ENCODE data around the gene FRMD6. TPM values are rescaled to one million over a fixed set of nuclear protein-coding genes. Genes with fewer than 3 reads are reported as not detected.

The FRMD6 gene
- polyA plus RNA-seq, 1 experiment: 221 TPM

- H3K27ac ChIP-seq (ENCODE audit: low read depth, low read length): no peak overlapping the region
- CTCF ChIA-PET: no interaction called here
- DNase-seq (ENCODE audit: low read depth, low spot score): no peak
- no peaks in the 10 kb centered on the region for H3K27me3 ChIP-seq (ENCODE audit: control insufficient read depth, insufficient read depth, low read length)
- peaks cover 3% of the 10 kb centered on the region; the same call in 1 of the 2 replicates for H3K9me3 ChIP-seq (ENCODE audit: control insufficient read depth, insufficient read depth, low read length)
- H3K4me3 ChIP-seq (ENCODE audit: low read depth, low read length): no peak overlapping the region
- POLR2A ChIA-PET: no interaction called here
- TF ChIP-seq, protein P1, sequence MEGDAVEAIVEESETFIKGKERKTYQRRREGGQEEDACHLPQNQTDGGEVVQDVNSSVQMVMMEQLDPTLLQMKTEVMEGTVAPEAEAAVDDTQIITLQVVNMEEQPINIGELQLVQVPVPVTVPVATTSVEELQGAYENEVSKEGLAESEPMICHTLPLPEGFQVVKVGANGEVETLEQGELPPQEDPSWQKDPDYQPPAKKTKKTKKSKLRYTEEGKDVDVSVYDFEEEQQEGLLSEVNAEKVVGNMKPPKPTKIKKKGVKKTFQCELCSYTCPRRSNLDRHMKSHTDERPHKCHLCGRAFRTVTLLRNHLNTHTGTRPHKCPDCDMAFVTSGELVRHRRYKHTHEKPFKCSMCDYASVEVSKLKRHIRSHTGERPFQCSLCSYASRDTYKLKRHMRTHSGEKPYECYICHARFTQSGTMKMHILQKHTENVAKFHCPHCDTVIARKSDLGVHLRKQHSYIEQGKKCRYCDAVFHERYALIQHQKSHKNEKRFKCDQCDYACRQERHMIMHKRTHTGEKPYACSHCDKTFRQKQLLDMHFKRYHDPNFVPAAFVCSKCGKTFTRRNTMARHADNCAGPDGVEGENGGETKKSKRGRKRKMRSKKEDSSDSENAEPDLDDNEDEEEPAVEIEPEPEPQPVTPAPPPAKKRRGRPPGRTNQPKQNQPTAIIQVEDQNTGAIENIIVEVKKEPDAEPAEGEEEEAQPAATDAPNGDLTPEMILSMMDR (IDR thresholded peaks at IDR 0.05; ENCODE audit: low read depth, low read length): no peak
Measured at GRCh38 chr14:51732494-51733112, 80.9 kb downstream of the FRMD6 start.

DNA sequence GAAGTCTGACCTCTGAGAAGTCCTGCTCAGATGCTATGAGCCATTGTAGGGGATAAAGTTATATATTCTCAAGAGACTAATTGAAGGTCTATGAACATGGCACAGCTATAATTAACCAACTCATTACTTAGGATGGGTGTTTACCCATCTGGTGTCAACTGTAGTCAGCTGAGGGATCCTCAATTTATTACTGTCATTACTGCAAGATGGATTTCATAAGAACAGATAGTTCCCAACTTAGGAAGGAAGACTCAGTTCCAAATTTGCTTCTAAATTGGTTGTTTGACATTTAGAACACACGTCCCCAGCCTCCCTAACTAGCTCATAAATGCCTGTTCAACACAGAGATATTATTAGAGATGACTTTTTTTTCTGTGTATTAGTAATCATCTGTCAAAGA is 81.4 kb downstream of the FRMD6 start:
- Histone ChIP-seq H3K9me3 (ENCODE audit: control insufficient read depth, insufficient read depth, low read length) (peaks cover 3% of the 10 kb centered on the region; the same call in 1 of the 2 replicates), H3K4me3 (ENCODE audit: low read depth, low read length) (no peak overlapping the region), H3K27me3 (ENCODE audit: control insufficient read depth, insufficient read depth, low read length) (no peaks in the 10 kb centered on the region), H3K27ac (ENCODE audit: low read depth, low read length) (no peak overlapping the region)
- no peak for DNase-seq (ENCODE audit: low read depth, low spot score)
- ChIA-PET POLR2A (no interaction called here), CTCF (no interaction called here)
- TF ChIP-seq, protein P1 (IDR thresholded peaks at IDR 0.05; ENCODE audit: low read depth, low read length): no peak

DNA sequence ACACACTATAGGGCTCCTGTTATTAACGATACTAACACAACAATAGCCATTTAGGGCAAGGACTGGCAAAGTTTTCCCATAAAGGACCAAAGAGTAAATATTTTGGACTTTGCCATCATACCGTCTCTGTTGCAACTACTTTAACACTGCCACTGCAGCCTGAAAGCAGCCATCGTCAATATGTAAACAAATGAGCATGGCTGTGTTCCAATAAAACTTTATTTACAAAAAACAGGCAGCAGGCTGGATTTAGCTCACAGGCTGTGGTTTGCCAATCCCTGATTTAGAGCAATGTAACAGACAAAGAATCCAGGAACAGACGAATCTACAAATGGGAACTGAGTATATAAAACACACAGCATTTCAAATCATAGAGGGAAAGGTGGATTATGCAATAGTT is 84.1 kb downstream of the FRMD6 start:
- Histone ChIP-seq H3K9me3 (ENCODE audit: control insufficient read depth, insufficient read depth, low read length) (peaks cover 3% of the 10 kb centered on the region; the same call in 1 of the 2 replicates), H3K4me3 (ENCODE audit: low read depth, low read length) (no peak overlapping the region), H3K27ac (ENCODE audit: low read depth, low read length) (no peak overlapping the region), H3K27me3 (ENCODE audit: control insufficient read depth, insufficient read depth, low read length) (no peaks in the 10 kb centered on the region)
- TF ChIP-seq, protein P1 (IDR thresholded peaks at IDR 0.05; ENCODE audit: low read depth, low read length): no peak
- POLR2A ChIA-PET: no interaction called here
- CTCF ChIA-PET: interaction anchor here (0.5 to 0.6 kb wide), 2 partner anchors 159 to 252 kb away, joined by 3 to 4 read pairs; no protein-coding TSS in a partner anchor
- DNase-seq (ENCODE audit: low read depth, low spot score): no peak

GRCh38 chr14:51738754-51739153 is 87.0 kb downstream of the FRMD6 start:
- TF ChIP-seq, protein P1 (IDR thresholded peaks at IDR 0.05; ENCODE audit: low read depth, low read length): no peak
- CTCF ChIA-PET: interaction anchor here (1.7 kb wide), 1 partner anchor 41 kb away, joined by 5 read pairs; no protein-coding TSS in a partner anchor
- no peak for DNase-seq (ENCODE audit: low read depth, low spot score)
- POLR2A ChIA-PET: no interaction called here
- H3K4me3 ChIP-seq (ENCODE audit: low read depth, low read length): no peak overlapping the region
- H3K27ac ChIP-seq (ENCODE audit: low read depth, low read length): no peak overlapping the region
- H3K9me3 ChIP-seq (ENCODE audit: control insufficient read depth, insufficient read depth, low read length): peaks cover 6% of the 10 kb centered on the region
- no peaks in the 10 kb centered on the region for H3K27me3 ChIP-seq (ENCODE audit: control insufficient read depth, insufficient read depth, low read length)

DNA sequence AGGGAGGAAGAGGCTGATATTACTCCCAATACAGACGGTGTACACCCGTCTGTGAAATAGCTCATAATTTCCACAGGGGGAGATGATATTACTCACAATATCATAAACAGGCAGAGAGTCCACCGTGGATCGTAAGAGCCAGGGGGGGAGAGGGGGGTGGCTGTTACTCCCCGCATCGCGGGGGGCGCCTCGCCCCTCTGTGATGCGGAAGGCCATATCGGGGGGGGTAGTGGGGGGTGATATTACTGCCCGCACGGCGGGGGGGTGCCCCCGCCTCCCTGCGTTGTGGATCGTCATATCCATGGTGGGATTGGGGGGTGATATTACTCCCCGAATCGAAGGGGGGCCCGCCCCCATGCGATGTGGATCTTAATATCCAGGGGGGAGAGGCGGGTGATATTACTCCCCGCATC is 91.9 kb downstream of the FRMD6 start:
- Histone ChIP-seq H3K4me3 (ENCODE audit: low read depth, low read length) (no peak overlapping the region), H3K27ac (ENCODE audit: low read depth, low read length) (no peak overlapping the region), H3K9me3 (ENCODE audit: control insufficient read depth, insufficient read depth, low read length) (peaks cover 7% of the 10 kb centered on the region; the same call in 1 of the 2 replicates), H3K27me3 (ENCODE audit: control insufficient read depth, insufficient read depth, low read length) (no peaks in the 10 kb centered on the region)
- TF ChIP-seq, protein P1 (IDR thresholded peaks at IDR 0.05; ENCODE audit: low read depth, low read length): no peak
- ChIA-PET POLR2A (no interaction called here), CTCF (no interaction called here)
- no peak for DNase-seq (ENCODE audit: low read depth, low spot score)

Measured in AG04450 (cell line).